ENCODE data around the gene TBL3.
"Not testable (repeated sequence)": the region's sequence is repeated elsewhere in the genome, so short reads cannot be mapped to it uniquely, and the experiment has no call there.

TBL3 gene

DNA sequence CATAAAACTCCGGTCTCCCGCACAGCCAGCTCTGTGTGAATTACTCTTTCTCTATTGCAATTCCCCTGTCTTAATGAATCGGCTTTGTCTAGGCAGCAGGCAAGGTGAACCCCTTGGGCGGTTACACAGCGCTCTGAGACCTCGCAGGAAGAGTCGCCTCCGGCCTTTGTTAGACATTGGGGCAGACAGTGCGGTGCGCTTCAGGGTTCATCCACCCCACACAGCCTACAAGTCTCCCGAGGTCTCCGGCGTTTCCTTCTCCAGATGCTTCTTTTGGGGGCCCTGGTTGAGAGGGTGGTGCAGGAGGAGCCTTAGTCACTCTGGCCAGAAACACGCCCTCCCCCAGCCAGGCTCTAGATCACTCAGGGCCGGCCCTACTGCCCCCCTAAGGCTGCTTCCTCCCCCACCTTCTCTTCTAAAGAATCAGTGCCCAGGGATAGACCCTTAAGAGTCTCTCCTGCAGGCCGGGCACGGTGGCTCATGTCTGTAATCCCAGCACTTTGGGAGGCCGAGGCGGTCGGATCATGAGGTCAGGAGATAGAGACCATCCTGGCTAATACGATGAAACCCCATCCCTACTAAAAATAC, 27.1 kb upstream of the TBL3 start:
- DNase-seq, result no peak

DNA sequence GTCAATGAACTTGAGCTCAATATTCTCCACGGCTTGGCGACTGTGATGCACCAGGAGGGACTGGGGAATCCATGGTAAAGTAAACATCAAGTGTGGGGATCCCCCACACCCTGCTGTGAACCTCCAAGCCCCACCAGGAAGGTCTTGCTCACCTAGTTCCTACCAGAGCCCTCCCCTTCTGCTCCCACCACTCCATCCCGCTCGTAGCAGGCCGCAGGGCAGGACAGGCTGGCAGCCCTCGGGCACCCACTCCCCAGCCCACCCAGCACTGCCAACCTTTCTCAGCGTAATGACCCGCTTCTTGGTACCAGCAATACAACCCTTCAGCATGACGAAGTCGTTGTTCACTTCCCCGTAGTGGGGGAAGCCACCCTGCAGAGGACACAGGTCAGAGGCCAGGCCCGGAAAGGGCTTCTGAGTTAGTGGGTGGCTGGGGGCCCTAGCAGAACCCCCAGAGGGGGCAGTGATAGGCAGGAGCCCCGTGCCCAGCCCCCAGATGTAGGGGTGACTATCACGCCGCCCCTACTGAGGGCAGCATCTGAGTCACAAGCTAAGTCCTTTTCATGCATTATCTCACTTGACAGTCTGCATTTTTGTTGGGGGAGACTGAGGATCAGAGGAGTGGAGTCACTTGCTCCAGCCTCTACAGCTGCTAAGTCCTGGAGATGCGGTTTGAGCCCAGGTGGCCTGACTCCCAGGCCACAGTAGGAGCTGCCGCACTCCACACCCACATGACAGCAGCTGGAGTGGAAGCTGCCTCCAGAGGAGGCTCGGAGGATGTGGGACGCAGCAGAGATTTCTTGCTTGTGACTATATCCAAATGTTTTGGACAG, 26.1 kb upstream of the TBL3 start:
- no peak for DNase-seq

DNA sequence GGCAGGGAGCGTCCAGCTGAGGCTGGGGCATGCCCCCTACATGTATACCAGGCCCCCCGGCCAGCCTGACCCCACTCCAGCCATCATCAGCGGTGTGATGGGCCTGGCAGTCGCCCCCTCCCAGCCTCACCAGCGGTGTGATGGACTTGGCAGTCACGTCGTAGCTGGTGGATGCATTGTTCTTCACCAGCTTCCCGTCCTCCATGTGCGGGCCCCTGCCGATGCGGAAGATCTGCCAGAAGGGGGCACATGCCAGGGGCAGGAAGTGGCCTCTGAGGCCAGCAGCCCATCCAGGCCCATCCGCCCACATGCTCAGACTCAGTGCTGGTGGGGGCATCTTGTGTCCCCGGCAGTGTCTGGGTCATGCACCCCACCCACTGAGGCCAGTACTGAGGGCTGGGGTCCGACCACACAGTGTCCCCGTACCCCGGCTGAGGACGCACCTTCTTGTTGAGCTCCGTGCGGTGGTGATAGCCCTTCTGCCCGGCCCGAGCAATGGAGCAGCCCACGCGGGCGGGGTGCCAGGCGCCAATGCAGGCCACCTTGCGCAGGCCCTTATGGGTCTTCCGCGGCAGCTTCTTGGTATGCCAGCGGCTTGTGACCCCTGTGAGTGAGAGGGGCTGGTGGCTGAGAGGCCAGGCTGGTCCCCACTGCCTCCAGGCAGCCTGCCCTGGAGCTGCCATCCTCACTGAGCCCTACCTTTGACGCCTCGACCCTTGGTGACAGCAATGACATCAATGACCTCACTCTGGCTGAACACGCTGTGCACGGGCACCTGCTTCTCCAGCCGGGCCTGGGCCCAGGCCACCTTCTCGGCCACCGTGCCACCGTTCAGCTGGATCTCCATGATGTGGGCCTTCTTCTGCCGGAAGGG, 25.1 kb upstream of the TBL3 start:
- no peak for DNase-seq

DNA sequence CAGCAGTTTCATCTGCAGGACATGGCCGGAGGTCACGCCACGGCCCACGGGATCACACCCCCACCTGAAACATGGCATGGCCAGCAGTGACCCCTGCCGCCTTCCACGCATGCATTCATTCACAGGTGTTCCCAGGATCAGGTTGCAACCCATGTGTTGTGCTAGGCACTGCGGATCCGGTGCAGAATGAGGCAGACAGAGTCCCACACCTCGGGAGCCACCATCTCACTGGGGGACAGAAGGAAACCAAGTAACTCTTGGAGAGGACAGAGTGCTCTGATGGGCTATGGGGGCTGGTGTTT, 24.5 kb upstream of the TBL3 start:
- no peak for DNase-seq

DNA sequence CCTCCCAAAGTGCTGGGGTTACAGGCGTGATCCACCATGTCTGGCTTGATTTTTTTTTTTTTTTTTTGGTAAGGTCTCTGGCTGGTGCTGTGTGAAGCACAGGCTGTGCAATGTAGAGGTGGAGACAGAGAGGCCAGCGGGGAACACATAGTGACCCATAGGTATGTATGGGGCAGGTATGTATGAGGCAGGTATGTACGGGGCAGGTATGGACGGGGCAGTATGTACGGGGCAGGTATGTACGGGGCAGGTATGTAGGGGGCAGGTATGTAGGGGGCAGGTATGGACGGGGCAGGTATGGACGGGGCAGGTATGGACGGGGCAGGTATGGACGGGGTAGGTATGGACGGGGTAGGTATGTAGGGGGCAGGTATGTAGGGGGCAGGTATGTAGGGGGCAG, 22.3 kb upstream of the TBL3 start:
- no peak for DNase-seq

DNA sequence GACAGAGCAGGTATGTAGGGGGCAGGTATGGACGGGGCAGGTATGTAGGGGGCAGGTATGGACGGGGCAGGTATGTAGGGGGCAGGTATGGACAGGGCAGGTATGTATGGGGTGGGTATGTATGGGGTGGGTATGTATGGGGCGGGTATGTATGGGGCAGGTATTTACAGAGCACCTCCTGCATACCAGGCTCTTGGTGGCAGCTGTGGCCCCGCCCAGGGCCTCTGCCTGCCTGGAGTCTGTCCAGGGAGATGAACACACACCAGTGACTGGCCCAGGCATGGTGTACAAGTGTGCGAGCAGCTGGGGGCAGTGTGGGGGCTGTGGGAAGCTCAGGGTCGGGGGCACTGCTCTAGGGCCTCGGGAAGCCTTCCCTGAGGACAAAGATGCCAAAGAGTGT, 21.8 kb upstream of the TBL3 start:
- no peak for DNase-seq

DNA sequence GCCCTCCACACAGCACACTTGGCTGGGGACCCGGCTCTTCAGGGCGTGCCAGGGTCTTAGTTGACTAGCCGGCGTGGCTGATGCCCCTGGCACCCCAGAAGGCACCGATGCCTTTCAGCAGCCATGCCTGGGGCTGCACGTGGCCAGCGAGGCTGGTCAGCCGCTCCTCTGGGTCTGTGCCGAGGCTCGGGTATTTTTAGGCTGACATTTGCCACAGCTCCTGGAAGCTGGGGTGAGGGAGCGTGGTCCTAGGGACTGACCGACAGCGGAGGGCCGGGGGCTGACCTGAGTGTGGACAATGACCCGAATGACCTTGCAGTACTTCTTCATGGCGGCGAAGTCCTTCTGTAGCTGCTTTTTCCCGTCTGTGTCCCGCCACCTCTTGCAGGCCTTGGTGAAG, 21.3 kb upstream of the TBL3 start:
- DNase-seq, result no peak

DNA sequence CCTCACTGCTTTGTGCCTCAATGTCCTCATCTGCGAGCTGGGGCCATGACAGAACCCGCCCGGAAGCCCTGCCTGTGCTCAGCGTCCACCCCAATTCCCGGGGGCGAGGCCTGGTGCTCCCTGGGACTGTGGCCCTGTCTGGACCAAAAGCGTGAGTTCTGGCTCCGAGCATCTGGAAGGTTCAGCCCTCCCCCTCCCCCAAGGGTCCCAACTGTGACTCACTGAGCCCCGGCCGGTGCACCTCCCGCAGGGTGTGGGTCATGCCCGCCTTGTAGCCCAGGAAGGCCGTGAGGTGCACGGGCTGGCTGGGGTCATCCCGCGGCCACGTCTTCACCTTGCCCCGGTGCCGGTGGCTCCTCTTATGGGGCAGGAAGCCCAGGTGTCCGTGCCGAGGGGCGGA, 18.1 kb upstream of the TBL3 start:
- no peak for DNase-seq

DNA sequence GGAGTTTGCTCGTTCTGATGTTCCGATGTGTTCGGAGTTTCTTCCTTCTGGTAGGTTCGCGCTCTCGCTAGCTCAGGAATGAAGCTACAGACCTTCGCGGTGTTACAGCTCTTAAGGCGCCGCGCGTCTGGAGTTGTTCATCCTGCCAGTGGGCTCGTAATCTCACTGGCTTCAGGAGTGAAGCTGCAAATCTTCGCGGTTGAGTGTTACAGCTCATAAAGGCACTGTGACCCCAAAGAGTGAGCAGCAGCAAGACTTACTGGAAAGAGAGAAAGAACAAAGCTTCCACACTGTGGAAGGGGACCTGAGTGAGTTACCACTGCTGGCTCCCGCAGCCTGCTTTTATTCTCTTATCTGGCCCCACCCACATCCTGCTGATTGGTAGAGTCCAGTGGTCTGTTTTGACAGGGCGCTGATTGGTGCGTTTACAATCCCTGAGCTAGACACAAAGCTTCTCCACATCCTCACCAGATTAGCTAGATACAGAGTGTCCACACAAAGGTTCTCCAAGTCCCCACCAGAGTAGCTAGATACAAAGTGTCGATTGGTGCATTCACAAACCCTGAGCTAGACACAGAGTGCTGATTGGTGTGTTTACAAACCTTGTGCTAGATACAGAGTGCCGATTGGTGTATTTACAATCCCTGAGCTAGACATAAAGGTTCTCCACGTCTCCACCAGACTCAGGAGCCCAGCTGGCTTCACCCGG, 14.3 kb upstream of the TBL3 start:
- DNase-seq, result not testable (repeated sequence)

DNA sequence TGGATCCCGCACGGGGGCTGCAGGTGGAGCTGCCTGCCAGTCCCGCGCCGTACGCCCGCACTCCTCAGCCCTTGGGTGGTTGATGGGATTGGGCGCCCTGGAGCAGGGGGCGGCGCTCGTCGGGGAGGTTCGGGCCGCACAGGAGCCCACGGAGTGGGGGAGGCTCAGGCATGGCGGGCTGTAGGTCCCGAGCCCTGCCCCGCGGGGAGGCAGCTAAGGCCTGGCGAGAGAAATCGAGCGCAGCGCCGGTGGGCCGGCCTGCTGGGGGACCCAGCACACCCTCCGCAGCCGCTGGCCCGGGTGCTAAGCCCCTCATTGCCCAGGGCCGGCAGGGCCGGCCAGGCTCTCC, 13.7 kb upstream of the TBL3 start:
- not testable (repeated sequence) for DNase-seq

DNA sequence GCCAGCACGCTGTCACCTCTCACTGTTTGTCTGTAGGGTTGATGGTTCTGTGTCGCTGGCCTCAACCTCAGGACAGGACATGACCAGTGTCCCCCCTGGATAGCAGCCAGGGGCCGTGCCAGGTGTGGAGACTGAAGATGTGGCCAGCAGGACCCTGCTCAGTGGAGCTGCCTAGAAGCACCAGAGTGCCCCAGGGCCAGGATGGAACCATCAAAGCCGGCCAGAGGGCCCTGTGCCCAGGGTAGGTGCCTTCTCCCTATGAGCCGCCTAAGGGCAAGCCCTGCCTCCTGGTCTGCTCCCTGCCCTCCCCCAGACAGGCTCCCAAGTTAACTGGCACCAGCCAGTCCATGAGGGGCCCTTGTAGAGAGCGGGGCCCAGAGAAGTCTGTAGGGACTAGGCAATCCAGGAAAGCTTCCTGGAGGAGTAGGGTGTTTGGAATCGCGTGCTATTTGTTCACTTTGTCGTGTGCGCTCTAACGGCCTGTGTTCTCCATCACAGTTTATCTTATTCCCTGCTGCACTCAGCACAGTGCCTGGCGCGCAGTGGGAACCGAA, 13.1 kb upstream of the TBL3 start:
- no peak for DNase-seq

DNA sequence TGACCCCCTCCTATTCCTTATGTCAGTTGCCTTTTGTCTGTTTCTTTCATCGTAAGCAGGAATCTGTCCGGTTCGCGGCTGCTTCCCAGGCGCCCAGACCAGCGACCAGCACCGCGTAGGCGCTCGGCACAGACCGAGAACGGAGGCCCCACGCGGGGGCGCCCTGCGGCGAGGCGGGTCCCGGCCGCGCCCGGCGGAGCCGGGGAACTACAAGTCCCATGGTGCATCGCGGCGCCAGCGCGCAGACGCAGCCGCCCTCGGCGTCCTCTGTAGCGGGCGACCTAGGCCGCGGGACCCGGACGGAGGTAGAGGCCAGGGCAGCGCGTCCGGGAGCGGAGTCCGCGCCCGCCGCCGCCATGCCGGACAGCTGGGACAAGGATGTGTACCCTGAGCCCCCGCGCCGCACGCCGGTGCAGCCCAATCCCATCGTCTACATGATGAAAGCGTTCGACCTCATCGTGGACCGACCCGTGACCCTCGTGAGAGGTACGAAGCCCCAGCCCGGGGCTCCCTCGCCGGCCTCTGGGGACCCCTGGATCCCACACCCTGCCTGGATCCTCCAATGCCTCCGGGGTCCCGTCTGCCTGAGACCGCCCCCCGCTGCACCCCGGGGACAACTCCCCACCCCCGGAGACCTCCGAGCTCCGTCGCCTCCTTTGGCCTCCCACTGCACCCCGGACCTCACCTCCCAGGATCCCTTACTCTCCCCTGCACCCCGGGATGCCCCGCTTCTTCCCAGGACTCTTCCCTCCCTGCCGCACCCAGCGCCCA, 12.4 kb upstream of the TBL3 start, which contains the start of gene NDUFB10:
Gene NDUFB10, plus strand, starts transcription at position 270 of the 771 bp plus-strand sequence. Its CDS starts 87 bp downstream, at position 357.
- DNase-seq, result peak; percentile 87

DNA sequence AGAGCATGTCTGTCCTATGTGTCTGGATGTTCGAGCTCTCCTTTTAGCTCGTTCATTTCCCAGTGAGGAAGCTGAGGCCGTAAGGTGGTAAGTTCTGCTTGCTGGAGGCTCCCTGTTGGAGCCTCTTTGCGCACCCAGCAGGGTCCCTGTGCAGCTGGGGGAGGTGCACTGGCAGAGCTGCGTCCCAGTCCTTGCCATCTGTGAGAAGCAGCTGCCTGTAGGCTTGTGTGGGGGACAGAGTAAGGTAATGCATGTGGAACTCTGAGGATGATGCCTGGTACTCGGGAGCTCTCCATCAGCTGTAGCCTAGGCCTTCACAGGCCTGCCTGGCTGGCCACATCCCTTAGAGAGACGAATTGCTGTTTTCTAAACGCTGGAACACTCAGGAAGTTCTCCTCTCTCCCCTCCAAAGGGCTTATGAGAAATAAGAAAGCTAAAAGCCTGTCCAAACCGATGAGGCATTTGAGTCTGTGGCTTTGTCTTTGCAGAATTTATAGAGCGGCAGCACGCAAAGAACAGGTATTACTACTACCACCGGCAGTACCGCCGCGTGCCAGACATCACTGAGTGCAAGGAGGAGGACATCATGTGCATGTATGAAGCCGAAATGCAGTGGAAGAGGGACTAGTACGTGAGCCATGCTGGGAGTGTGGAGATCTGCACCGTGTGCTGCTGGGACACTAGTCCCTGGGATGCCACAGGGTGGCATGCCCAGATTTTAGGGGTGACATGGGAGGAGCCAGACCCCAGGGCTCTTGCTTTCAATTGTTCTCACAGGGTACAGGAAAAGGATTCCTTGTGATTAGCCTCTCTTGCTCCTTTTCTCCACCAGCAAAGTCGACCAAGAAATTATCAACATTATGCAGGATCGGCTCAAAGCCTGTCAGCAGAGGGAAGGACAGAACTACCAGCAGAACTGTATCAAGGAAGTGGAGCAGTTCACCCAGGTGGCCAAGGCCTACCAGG, 10.9 kb upstream of the TBL3 start:
- DNase-seq, result peak; percentile 68

DNA sequence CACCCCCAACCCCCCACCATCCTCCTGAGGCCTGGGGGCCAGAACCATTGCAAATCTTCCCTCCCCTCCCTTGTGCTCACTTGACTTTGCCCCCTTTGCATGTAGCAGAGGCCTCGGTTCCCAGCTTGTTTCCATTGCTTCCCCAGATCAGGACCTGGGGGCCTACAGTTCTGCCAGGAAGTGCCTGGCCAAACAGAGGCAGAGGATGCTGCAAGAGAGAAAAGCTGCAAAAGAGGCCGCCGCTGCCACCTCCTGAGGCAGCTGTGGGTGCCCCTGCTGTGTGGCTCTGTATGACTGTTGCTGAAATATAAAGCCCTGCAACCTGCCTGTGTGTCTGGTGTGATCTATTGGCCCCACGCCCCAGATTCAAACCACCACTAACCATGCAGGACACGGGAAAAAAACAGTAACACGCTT, 10.2 kb upstream of the TBL3 start:
- DNase-seq, result no peak

DNA sequence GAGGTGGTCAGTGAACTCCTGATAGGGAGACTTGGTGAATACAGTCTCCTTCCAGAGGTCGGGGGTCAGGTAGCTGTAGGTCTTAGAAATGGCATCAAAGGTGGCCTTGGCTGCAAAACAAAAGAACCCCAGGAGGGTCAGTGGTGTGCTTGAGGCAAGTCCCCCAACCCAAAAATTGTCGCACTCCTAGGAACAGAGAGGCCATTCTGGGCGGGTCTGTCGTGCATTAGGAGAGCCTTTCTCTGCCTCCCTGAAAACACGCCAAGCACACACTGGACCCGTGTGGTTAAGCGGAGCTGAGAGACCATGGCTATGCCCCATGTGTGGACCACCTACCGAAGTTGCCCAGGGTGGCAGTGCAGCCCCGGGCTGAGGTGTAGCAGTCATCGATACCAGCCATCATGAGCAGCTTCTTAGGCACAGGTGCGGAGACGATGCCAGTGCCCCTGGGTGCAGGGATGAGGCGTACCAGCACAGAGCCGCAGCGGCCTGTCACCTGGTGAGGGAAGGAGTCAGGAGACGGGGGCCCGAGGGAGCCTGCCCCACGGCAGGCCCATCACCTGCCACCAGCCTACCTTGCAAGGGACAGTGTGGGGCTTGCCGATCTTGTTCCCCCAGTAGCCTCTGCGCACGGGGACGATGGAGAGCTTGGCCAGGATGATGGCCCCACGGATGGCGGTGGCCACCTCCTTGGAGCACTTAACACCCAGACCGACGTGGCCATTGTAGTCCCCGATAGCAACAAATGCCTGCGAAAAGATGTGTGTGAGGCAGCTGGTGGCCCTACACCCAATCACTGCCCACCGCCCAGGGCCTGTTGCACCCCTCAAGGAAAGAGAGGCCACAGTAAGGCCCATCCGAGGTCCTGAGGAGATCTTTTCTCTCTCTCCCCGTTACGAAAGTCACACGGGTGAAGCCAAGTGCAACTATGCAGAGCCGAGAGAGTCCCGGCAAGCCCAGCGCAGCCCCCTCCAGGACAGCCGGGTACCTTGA, 9.4 kb upstream of the TBL3 start:
- not testable (repeated sequence) for DNase-seq

DNA sequence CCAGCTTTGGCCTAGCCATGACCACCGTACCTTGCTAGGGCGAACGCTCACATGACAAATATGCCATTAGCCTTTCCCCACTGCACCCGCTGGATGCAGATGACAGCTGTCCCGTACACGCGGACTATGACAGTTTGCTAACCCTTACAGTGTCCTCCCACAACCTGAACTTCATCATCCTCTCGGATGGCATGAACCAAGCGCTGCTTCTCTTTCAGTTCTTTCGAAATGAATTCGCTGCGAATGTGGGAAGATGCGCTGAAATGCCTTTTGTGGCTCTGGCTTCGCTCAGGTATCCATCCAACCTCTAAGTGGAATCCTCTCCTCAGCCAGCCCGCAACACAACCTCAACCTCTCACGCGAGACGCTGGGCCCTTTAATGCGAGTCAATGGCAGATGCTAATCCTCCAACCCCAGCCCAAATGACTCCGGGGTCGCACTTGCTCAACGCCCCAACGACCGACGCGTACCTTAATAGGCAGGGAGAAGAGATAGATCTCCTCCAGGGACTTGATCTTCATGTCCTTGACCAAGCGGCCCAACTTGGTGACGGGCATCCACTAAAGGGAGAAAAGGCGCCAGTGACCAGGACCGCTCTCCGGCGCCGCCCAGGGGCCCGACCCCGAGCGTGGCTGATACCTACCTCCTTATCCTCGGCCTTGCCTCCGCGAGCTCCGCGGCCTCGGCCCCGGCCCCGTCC, 7.9 kb upstream of the TBL3 start:
- no peak for DNase-seq

DNA sequence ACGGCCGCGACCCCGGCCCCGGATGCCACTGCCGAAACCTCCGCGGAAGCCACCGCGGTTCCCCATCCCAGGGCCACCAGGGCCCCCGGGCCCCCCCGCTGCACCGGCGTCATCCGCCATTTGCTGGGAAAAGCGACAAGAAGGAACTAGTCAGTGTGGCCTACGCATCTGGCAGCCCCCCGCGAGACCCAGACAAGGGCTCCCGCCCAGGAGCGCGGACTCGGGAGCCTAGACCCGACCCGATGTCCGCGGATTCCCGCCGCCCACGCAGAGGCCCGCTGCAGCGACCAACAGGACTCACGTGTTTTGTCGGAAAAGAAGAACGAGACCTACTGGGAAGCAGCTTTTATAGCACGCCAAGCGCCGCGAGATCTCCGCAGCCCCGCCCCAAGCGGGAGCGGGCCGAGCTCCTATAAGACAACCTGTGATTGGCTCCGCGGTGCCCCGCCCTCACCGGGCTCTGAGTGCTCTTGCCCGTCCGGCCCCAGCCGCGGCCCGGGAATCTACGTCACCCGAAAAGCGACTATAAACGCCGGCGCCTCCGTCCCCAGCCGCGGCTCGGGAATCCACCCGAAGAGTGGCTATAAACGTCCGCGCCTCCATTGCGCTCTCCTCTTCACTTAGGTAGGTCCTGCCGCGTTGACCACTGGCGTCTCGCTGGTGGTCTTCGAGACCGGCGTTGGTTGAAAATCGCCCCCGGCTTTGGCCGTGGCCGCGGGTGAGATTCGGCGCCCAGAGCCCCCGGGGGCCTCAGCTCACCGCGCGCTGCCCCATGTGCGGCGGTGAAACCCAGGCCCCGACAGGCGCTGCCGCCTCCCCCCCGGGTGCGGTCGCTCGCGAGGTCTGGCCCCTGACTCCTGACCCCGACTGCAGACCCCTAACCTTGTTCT, 7.1 kb upstream of the TBL3 start, which contains the start of gene RPS2:
Gene RPS2, minus strand, starts transcription at position 321 of the 890 bp plus-strand sequence. Its CDS starts 201 bp downstream, at position 120.
- DNase-seq, result peak; percentile 99
